ENCODE data around the gene SMARCAD1. TPM values are rescaled to one million over a fixed set of nuclear protein-coding genes. Genes with fewer than 3 reads are reported as not detected.

SMARCAD1 gene
- total and polyA plus RNA-seq, 2 experiments from 2014 or later, result 14.1 to 26.3 TPM

GRCh38 chr4:94339779-94340178 is 132.1 kb downstream of the SMARCAD1 start:
- no peaks in the 10 kb centered on the region for H3K36me3 ChIP-seq (ENCODE audit: low read depth)
- no peaks in the 10 kb centered on the region for H3K9me3 ChIP-seq (ENCODE audit: low read depth)
- no peak overlapping the region for H3K9ac ChIP-seq
- H4K20me1 ChIP-seq (ENCODE audit: insufficient read depth), result no peaks in the 10 kb centered on the region
- TF ChIP-seq EZH2 (IDR thresholded peaks at IDR 0.05; ENCODE audit: insufficient read depth, poor library complexity, severe bottlenecking) (no peak), EZH2phosphoT487 (IDR thresholded peaks at IDR 0.05; ENCODE audit: insufficient read depth, low read depth) (no peak)
- in situ Hi-C loops (cut with MboI), result no loop called here
- no peak overlapping the region for H3K4me3 ChIP-seq
- DNase-seq, result no peak
- no peak overlapping the region for H2AFZ ChIP-seq
- no peaks in the 10 kb centered on the region for H3K79me2 ChIP-seq (ENCODE audit: insufficient read depth)
- H3F3A ChIP-seq (ENCODE audit: insufficient read depth), result no peaks in the 10 kb centered on the region
- H3K27me3 ChIP-seq (replicated peaks; ENCODE audit: insufficient read depth), result no peaks in the 10 kb centered on the region
- H3K4me1 ChIP-seq (ENCODE audit: insufficient read depth), result no peaks in the 10 kb centered on the region
- no peak overlapping the region for H3K4me2 ChIP-seq (ENCODE audit: unreplicated experiment)
- H3K9me2 ChIP-seq (ENCODE audit: insufficient read depth), result no peaks in the 10 kb centered on the region
- 89% methylated on average over 9 of the region's 9 CpGs for WGBS, 2 experiments (ENCODE audit: low coverage in 1 of 2, low lambda C conversion rate in 2 of 2, missing lambda C conversion rate in 2 of 2)
- H3K27ac ChIP-seq, result no peak overlapping the region

Other genes with a start within 250 kb of the SMARCAD1 start
- gene HPGDS, start 135.0 kb downstream of the SMARCAD1 start, total RNA-seq (2014; rRNA removed; shearing (Covaris generic)), result not detected in 2 replicates
- gene HPGDS, start 135.0 kb downstream of the SMARCAD1 start, polyA plus RNA-seq (2016; fragmentation: Nextera tagmentation; extraction: Ambion mirVana), result not detected in 2 replicates
- gene PDLIM5, start 244.1 kb downstream of the SMARCAD1 start, total RNA-seq (2014; rRNA removed; shearing (Covaris generic)), result 115 and 185 TPM in 2 replicates
- gene PDLIM5, start 244.1 kb downstream of the SMARCAD1 start, polyA plus RNA-seq (2016; fragmentation: Nextera tagmentation; extraction: Ambion mirVana), result 147 and 149 TPM in 2 replicates